WTC11 (cell line): ENCODE results near the gene ERBB4. TPM values are rescaled to one million over a fixed set of nuclear protein-coding genes. Genes with fewer than 3 reads are reported as not detected.

Experiments
- ATAC-seq: fragments of 200-7000 bp; cut with Tn5 transposase; 2 replicates; pipeline ENCODE4 v1.10.0; 2021; ENCODE audit warnings: mild to moderate bottlenecking, moderate library complexity
- CTCF ChIA-PET: fragments of 300-600 bp; sonication (Branson Sonifier 250); formaldehyde crosslinking; loops from one replicate; lab custom pipeline; 2021; ENCODE audit warnings: antibody characterized with exemption; lab: Charles Lee
- POLR2A ChIA-PET: fragments of 350-600 bp; sonication (Branson Sonifier 250); formaldehyde crosslinking; loops from one replicate; lab custom pipeline; 2021; ENCODE audit warnings: antibody characterized with exemption; lab: Charles Lee
- DNase-seq: peaks from one replicate; pipeline ENCODE4 v3.0.0; 2021; ENCODE audit warnings: low spot score
- H3K27ac Mint-ChIP-seq: 2 replicates; pipeline ENCODE4 v1.8.0; 2021; ENCODE audit warnings: mixed read lengths
- H3K27me3 Mint-ChIP-seq: 2 replicates; pipeline ENCODE4 v1.8.0; 2021; ENCODE audit warnings: low read depth, mild to moderate bottlenecking, moderate library complexity, mixed read lengths
- H3K36me3 Mint-ChIP-seq: 2 replicates; pipeline ENCODE4 v1.8.0; 2021; ENCODE audit warnings: mixed read lengths
- H3K4me1 Mint-ChIP-seq: 2 replicates; pipeline ENCODE4 v1.8.0; 2022; ENCODE audit warnings: mixed read lengths
- H3K4me3 Mint-ChIP-seq: 2 replicates; pipeline ENCODE4 v1.8.0; 2021; ENCODE audit warnings: mild to moderate bottlenecking, moderate library complexity, mixed read lengths
- H3K9me3 Mint-ChIP-seq: 2 replicates; pipeline ENCODE4 v1.8.0; 2021; ENCODE audit warnings: mixed read lengths
- AR ChIP-seq: fragments of 250-450 bp; sonication (Bioruptor Pico); IDR thresholded peaks from 2 replicates; pipeline ENCODE4 v1.9.0; 2021; ENCODE audit warnings: mild to moderate bottlenecking
- CBFB ChIP-seq: sonication (generic); formaldehyde crosslinking; IDR thresholded peaks from 2 replicates; pipeline ENCODE4 v1.8.1; 2022; ENCODE audit warnings: mild to moderate bottlenecking, low read depth, missing genetic modification reagents
- CTCF ChIP-seq: fragments of 200-600 bp; IDR thresholded peaks from 2 replicates; pipeline ENCODE4 v1.8.0; 2022; ENCODE audit warnings: antibody characterized with exemption
- ETV6 ChIP-seq: sonication (generic); formaldehyde crosslinking; IDR thresholded peaks from 2 replicates; pipeline ENCODE4 v1.8.1; 2022; ENCODE audit warnings: mild to moderate bottlenecking, missing genetic modification reagents
- GRHL2 ChIP-seq: fragments of 250-450 bp; sonication (Bioruptor Pico); IDR thresholded peaks from 2 replicates; pipeline ENCODE4 v1.8.0; 2022; ENCODE audit warnings: mild to moderate bottlenecking, moderate library complexity; ENCODE audit not compliant: insufficient replicate concordance, severe bottlenecking
- KAT7 ChIP-seq: sonication (generic); formaldehyde crosslinking; IDR thresholded peaks from 2 replicates; pipeline ENCODE4 v1.8.1; 2023; ENCODE audit warnings: missing genetic modification reagents, mild to moderate bottlenecking, borderline replicate concordance
- NFATC4 ChIP-seq: fragments of 250-450 bp; sonication (Bioruptor Pico); IDR thresholded peaks from 2 replicates; pipeline ENCODE4 v1.9.0; 2021; ENCODE audit warnings: mild to moderate bottlenecking
- NFYB ChIP-seq: sonication (generic); formaldehyde crosslinking; conservative IDR thresholded peaks from 2 replicates; pipeline ENCODE4 v1.8.0; 2022; ENCODE audit warnings: low read depth, missing genetic modification reagents
- PRDM15 ChIP-seq: sonication (generic); formaldehyde crosslinking; IDR thresholded peaks from 2 replicates; pipeline ENCODE4 v1.8.0; 2022; ENCODE audit warnings: missing genetic modification reagents
- SMAD4 ChIP-seq: sonication (generic); formaldehyde crosslinking; IDR thresholded peaks from 2 replicates; pipeline ENCODE4 v1.8.0; 2022; ENCODE audit warnings: mild to moderate bottlenecking, missing genetic modification reagents
- USF2 ChIP-seq: sonication (generic); formaldehyde crosslinking; IDR thresholded peaks from 2 replicates; pipeline ENCODE4 v1.8.1; 2023; ENCODE audit warnings: mild to moderate bottlenecking, missing genetic modification reagents, moderate library complexity
- ZNF138 ChIP-seq: sonication (generic); formaldehyde crosslinking; conservative IDR thresholded peaks from 2 replicates; pipeline ENCODE4 v1.8.1; 2022; ENCODE audit warnings: mild to moderate bottlenecking, moderate library complexity, missing genetic modification reagents
- total RNA-seq: library from RNA; stranded (reverse); gene quantifications from 3 replicates; pipeline ENCODE4 v1.2.3, GENCODE V29; 2021
- TF ChIP-seq, protein P1 (sequence below): sonication (generic); formaldehyde crosslinking; IDR thresholded peaks from 2 replicates; pipeline ENCODE4 v1.8.0; 2023; ENCODE audit warnings: missing genetic modification reagents, mild to moderate bottlenecking, borderline replicate concordance
- TF ChIP-seq, protein P2 (sequence below): sonication (generic); formaldehyde crosslinking; IDR thresholded peaks from 2 replicates; pipeline ENCODE4 v1.8.1; 2022; ENCODE audit warnings: low read depth, missing genetic modification reagents, borderline replicate concordance
- TF ChIP-seq, protein P3 (sequence below): sonication (generic); formaldehyde crosslinking; IDR thresholded peaks from 2 replicates; pipeline ENCODE4 v1.8.1; 2022; ENCODE audit warnings: missing genetic modification reagents, borderline replicate concordance

The ERBB4 gene
- total RNA-seq, 1 experiment from 2014 or later: 1.6 TPM

- ATAC-seq: no peak
- POLR2A ChIA-PET: no interaction called here
- CTCF ChIA-PET: no interaction called here
- H3K36me3 Mint-ChIP-seq: no peaks in the 10 kb centered on the region
- no peak overlapping the region for H3K4me3 Mint-ChIP-seq
- DNase-seq: no peak
- no peak overlapping the region for H3K27ac Mint-ChIP-seq
- H3K27me3 Mint-ChIP-seq: no peaks in the 10 kb centered on the region
- H3K4me1 Mint-ChIP-seq: peaks cover 22% of the 10 kb centered on the region
- TF ChIP-seq PRDM15 (CRISPR knock-in tag) (no peak), KAT7 (CRISPR knock-in tag) (no peak), CBFB (CRISPR knock-in tag) (no peak), ZNF138 (CRISPR knock-in tag) (no peak), NFATC4 (CRISPR knock-in tag) (no peak), GRHL2 (no peak), SMAD4 (CRISPR knock-in tag) (no peak), AR (CRISPR knock-in tag) (no peak), USF2 (CRISPR knock-in tag) (no peak), NFYB (CRISPR knock-in tag) (no peak), ETV6 (no peak), CTCF (no peak)
- TF ChIP-seq, protein P1, sequence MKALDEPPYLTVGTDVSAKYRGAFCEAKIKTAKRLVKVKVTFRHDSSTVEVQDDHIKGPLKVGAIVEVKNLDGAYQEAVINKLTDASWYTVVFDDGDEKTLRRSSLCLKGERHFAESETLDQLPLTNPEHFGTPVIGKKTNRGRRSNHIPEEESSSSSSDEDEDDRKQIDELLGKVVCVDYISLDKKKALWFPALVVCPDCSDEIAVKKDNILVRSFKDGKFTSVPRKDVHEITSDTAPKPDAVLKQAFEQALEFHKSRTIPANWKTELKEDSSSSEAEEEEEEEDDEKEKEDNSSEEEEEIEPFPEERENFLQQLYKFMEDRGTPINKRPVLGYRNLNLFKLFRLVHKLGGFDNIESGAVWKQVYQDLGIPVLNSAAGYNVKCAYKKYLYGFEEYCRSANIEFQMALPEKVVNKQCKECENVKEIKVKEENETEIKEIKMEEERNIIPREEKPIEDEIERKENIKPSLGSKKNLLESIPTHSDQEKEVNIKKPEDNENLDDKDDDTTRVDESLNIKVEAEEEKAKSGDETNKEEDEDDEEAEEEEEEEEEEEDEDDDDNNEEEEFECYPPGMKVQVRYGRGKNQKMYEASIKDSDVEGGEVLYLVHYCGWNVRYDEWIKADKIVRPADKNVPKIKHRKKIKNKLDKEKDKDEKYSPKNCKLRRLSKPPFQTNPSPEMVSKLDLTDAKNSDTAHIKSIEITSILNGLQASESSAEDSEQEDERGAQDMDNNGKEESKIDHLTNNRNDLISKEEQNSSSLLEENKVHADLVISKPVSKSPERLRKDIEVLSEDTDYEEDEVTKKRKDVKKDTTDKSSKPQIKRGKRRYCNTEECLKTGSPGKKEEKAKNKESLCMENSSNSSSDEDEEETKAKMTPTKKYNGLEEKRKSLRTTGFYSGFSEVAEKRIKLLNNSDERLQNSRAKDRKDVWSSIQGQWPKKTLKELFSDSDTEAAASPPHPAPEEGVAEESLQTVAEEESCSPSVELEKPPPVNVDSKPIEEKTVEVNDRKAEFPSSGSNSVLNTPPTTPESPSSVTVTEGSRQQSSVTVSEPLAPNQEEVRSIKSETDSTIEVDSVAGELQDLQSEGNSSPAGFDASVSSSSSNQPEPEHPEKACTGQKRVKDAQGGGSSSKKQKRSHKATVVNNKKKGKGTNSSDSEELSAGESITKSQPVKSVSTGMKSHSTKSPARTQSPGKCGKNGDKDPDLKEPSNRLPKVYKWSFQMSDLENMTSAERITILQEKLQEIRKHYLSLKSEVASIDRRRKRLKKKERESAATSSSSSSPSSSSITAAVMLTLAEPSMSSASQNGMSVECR: no peak
- TF ChIP-seq, protein P2, sequence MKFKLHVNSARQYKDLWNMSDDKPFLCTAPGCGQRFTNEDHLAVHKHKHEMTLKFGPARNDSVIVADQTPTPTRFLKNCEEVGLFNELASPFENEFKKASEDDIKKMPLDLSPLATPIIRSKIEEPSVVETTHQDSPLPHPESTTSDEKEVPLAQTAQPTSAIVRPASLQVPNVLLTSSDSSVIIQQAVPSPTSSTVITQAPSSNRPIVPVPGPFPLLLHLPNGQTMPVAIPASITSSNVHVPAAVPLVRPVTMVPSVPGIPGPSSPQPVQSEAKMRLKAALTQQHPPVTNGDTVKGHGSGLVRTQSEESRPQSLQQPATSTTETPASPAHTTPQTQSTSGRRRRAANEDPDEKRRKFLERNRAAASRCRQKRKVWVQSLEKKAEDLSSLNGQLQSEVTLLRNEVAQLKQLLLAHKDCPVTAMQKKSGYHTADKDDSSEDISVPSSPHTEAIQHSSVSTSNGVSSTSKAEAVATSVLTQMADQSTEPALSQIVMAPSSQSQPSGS (CRISPR knock-in tag): no peak
- TF ChIP-seq, protein P3, sequence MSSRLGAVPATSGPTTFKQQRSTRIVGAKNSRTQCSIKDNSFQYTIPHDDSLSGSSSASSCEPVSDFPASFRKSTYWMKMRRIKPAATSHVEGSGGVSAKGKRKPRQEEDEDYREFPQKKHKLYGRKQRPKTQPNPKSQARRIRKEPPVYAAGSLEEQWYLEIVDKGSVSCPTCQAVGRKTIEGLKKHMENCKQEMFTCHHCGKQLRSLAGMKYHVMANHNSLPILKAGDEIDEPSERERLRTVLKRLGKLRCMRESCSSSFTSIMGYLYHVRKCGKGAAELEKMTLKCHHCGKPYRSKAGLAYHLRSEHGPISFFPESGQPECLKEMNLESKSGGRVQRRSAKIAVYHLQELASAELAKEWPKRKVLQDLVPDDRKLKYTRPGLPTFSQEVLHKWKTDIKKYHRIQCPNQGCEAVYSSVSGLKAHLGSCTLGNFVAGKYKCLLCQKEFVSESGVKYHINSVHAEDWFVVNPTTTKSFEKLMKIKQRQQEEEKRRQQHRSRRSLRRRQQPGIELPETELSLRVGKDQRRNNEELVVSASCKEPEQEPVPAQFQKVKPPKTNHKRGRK (CRISPR knock-in tag): no peak
- no peaks in the 10 kb centered on the region for H3K9me3 Mint-ChIP-seq
Measured at GRCh38 chr2:212398316-212398715, 140.3 kb downstream of the ERBB4 start.
